ENCODE results near the gene CSF1.

GRCh38 chr1:109969146-109969829 is 58.6 kb downstream of the CSF1 start:
- no peak for TF ChIP-seq CTCF (IDR thresholded peaks at IDR 0.05)
- TF ChIP-seq EP300 (IDR thresholded peaks at IDR 0.05), result no peak
- TF ChIP-seq POLR2A (IDR thresholded peaks at IDR 0.05), result no peak

Measured in ovary (tissue), 3 donors.